Measurements from ENCODE around the gene RNASEH2A. TPM values are rescaled to one million over a fixed set of nuclear protein-coding genes. Genes with fewer than 3 reads are reported as not detected.

Gene RNASEH2A
- total RNA-seq, 3 donors from 2014 or later (not counting 1 experiment from before 2014, with no cell fraction given): 6.6 to 8.7 (median 7.4) TPM

DNA sequence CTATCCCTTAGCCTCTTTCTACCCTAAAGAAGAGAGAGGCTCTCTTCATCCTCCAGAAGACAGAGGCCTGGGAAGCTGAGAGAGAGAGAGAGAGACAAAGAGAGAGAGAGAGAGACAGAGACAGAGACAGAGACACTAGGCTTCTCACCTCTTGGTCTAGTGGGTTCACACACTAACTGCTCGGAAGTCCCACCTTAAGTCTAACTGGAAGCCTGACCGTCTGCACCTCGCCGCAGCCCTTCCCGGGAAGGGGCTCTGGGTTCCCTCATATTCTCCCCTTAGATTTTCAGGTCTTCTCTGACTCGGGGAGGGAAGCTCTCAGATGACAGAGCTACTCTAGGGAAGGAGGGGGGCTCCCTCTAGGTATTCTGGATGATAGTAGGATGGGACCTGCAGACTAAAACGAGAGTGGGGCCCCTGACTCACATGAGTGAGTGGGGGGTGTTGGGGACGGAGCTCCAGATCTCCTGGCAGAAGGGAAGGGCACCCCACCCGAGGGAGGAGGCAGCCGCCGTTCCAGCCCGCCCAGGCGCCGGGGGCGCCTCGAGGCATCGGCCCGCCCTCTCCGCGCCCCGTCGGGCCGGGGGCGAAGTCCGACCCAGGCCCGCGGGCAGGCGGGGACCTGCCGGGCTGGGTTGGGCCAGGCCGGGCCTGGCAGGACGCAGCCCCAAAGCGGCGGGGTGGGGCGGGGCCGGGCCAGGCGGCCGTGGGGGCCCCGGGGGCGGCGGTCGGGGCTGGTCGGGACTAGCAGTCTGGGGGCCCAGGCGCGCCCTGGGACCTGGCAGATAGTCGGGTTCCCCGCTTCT is 17.1 kb upstream of the RNASEH2A start:
- intact Hi-C loops (cut with micrococcal nuclease): loop anchor here (5.0 to 10.0 kb wide), 2 partner anchors 256 to 313 kb away; partner anchors contain the start of gene LYL1
- Mint-ChIP-seq H3K9me3 (no peaks in the 10 kb centered on the region), H3K27ac (peak overlapping the region; percentile 97 to 99), H3K4me3 (peak overlapping the region; percentile 96), H3K4me1 (peaks cover 25 to 35% of the 10 kb centered on the region in 2 donors), H3K27me3 (ENCODE audit: low read depth in 2 of 2) (no peaks in the 10 kb centered on the region), H3K36me3 (no peaks in the 10 kb centered on the region)
- H3K27me3 ChIP-seq (ENCODE audit: control insufficient read depth, insufficient read depth, low read length): no peaks in the 10 kb centered on the region
- ATAC-seq (no peak), DNase-seq (no peak)
- TF ChIP-seq, protein P1, sequence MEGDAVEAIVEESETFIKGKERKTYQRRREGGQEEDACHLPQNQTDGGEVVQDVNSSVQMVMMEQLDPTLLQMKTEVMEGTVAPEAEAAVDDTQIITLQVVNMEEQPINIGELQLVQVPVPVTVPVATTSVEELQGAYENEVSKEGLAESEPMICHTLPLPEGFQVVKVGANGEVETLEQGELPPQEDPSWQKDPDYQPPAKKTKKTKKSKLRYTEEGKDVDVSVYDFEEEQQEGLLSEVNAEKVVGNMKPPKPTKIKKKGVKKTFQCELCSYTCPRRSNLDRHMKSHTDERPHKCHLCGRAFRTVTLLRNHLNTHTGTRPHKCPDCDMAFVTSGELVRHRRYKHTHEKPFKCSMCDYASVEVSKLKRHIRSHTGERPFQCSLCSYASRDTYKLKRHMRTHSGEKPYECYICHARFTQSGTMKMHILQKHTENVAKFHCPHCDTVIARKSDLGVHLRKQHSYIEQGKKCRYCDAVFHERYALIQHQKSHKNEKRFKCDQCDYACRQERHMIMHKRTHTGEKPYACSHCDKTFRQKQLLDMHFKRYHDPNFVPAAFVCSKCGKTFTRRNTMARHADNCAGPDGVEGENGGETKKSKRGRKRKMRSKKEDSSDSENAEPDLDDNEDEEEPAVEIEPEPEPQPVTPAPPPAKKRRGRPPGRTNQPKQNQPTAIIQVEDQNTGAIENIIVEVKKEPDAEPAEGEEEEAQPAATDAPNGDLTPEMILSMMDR (IDR thresholded peaks at IDR 0.05): no peak
- H3K4me1 ChIP-seq (ENCODE audit: control insufficient read depth, insufficient read depth, low read length): peaks cover 57% of the 10 kb centered on the region
- no peaks in the 10 kb centered on the region for H3K36me3 ChIP-seq (ENCODE audit: control insufficient read depth, insufficient read depth, low read length)
- peak overlapping the region; percentile 93 for H3K27ac ChIP-seq (ENCODE audit: low read length)
- no peaks in the 10 kb centered on the region for H3K9me3 ChIP-seq (ENCODE audit: control insufficient read depth, insufficient read depth, low read length)
- peak overlapping the region; percentile 40 for H3K4me3 ChIP-seq (ENCODE audit: low read length)
- WGBS (ENCODE audit: insufficient coverage): 2% methylated on average over 46 of the region's 46 CpGs

DNA sequence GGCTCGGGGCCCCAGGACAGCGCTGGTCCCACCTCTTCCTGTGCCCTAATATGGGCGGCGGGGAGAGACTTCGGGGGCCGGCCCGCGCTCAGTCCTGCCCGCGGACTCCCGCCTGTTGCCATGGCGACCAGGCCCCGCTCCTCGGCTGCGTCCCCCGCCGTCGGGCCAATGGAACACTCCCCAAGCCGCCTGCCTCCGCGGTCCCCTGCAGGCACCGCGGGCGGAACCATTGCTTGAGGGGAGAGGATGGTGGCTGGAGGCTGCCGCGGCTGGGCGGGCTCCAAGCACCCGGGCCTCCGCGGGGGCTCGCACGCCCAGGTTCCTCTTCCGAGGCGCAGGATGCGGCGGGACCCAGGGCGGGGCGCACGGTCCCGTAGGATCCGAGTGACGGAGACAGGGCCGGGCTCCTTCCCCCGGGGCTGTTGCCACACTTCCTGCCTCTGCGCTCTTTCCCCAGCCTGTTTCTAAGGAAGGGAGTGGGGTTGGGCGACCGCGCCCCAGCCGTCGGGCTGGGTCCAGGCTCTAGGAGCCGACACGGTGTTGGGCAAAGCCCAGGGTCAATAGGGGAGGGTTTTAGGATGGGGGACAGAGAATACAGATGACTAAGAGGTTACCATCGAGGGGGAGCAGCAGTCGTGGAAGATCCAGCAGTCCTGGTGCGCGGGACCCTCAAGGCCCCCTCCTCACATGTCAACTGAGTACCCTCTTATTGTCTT is 16.3 kb upstream of the RNASEH2A start:
- Histone ChIP-seq H3K27ac (ENCODE audit: low read length) (peak overlapping the region; percentile 93), H3K9me3 (ENCODE audit: control insufficient read depth, insufficient read depth, low read length) (no peaks in the 10 kb centered on the region), H3K4me1 (ENCODE audit: control insufficient read depth, insufficient read depth, low read length) (peaks cover 57% of the 10 kb centered on the region), H3K27me3 (ENCODE audit: control insufficient read depth, insufficient read depth, low read length) (no peaks in the 10 kb centered on the region), H3K4me3 (ENCODE audit: low read length) (peak overlapping the region; percentile 95), H3K36me3 (ENCODE audit: control insufficient read depth, insufficient read depth, low read length) (no peaks in the 10 kb centered on the region)
- Mint-ChIP-seq H3K27ac (peak overlapping the region; percentile 97 to 99), H3K4me1 (peaks cover 28 to 38% of the 10 kb centered on the region in 2 donors), H3K27me3 (ENCODE audit: low read depth in 2 of 2) (no peaks in the 10 kb centered on the region), H3K36me3 (no peaks in the 10 kb centered on the region), H3K9me3 (no peaks in the 10 kb centered on the region), H3K4me3 (peak overlapping the region; percentile 96)
- ATAC-seq (peak; percentile 35 to 56 (median 41)), DNase-seq (peak; percentile 94 to 95)
- TF ChIP-seq, protein P1 (IDR thresholded peaks at IDR 0.05): no peak
- intact Hi-C loops (cut with micrococcal nuclease): loop anchor here (5.0 to 10.0 kb wide), 6 partner anchors 68 to 365 kb away; partner anchors contain the start of genes CALR, IER2, LYL1 and STX10
- WGBS (ENCODE audit: insufficient coverage): under 1% methylated on average over 56 of the region's 56 CpGs

DNA sequence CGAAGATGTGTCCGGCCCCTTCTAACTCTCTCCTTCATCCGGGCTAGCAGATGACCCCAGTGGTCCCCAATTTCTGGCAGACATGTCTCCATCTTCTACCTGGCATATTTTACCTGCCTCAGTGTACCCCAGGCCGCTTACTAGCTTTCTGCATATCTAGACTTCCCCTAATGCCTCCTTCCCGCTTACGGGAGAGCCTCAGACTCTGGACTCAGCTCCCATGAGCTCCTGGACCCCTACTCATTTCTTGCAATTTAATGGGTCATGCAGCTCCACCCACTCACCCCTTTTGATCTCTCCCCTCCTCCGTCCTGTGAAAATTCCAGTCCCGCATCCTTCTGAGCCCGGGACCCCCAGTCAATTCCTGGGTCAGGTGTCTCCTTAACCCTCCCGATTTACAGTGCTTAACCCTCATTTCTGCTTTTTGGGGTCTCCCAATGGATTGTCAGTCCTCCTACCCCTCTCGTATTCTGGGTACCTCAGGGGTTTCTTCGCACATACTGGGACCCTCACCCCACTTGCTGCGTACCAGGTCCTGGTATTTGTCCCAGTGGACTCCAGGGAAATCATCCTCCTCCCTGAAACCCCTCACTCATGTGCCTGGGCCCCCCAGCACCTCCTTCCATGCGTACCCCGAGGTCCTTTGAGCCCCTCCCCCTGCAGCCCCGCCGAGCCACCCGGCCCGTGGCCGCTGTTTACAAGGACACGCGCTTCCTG is 15.6 kb upstream of the RNASEH2A start:
- TF ChIP-seq, protein P1 (IDR thresholded peaks at IDR 0.05): no peak
- no peaks in the 10 kb centered on the region for H3K36me3 ChIP-seq (ENCODE audit: control insufficient read depth, insufficient read depth, low read length)
- peak overlapping the region; percentile 93 for H3K27ac ChIP-seq (ENCODE audit: low read length)
- Mint-ChIP-seq H3K4me1 (peaks cover 31 to 38% of the 10 kb centered on the region in 2 donors), H3K27ac (peak overlapping the region; percentile 97 to 99), H3K36me3 (no peaks in the 10 kb centered on the region), H3K9me3 (no peaks in the 10 kb centered on the region), H3K4me3 (peak overlapping the region; percentile 96), H3K27me3 (ENCODE audit: low read depth in 2 of 2) (no peaks in the 10 kb centered on the region)
- intact Hi-C loops (cut with micrococcal nuclease): loop anchor here (1.0 to 10.0 kb wide), 5 partner anchors 8 to 364 kb away; partner anchors contain the start of genes CALR, IER2, STX10 and TNPO2
- ATAC-seq (no peak), DNase-seq (peak in 1 of 2 donors; percentile 60)
- H3K27me3 ChIP-seq (ENCODE audit: control insufficient read depth, insufficient read depth, low read length): no peaks in the 10 kb centered on the region
- H3K9me3 ChIP-seq (ENCODE audit: control insufficient read depth, insufficient read depth, low read length): no peaks in the 10 kb centered on the region
- WGBS (ENCODE audit: insufficient coverage): under 1% methylated on average over 22 of the region's 22 CpGs
- peaks cover 53% of the 10 kb centered on the region for H3K4me1 ChIP-seq (ENCODE audit: control insufficient read depth, insufficient read depth, low read length)
- peak overlapping the region; percentile 95 for H3K4me3 ChIP-seq (ENCODE audit: low read length)

Measured in natural killer cell (primary cell).